Smooth muscle cell of bladder (primary cell): ENCODE measurements around the gene ARSI. TPM values are rescaled to one million over a fixed set of nuclear protein-coding genes. Genes with fewer than 3 reads are reported as not detected.

Experiments
- total RNA-seq: library from RNA; depleted of rRNA; stranded (reverse); fragments of >200 nt; gene quantifications from 2 replicates; pipeline ENCODE4 v1.2.3, GENCODE V29; 2014

The ARSI gene
- 22.2 and 26.8 TPM in 2 replicates for total RNA-seq

DNA sequence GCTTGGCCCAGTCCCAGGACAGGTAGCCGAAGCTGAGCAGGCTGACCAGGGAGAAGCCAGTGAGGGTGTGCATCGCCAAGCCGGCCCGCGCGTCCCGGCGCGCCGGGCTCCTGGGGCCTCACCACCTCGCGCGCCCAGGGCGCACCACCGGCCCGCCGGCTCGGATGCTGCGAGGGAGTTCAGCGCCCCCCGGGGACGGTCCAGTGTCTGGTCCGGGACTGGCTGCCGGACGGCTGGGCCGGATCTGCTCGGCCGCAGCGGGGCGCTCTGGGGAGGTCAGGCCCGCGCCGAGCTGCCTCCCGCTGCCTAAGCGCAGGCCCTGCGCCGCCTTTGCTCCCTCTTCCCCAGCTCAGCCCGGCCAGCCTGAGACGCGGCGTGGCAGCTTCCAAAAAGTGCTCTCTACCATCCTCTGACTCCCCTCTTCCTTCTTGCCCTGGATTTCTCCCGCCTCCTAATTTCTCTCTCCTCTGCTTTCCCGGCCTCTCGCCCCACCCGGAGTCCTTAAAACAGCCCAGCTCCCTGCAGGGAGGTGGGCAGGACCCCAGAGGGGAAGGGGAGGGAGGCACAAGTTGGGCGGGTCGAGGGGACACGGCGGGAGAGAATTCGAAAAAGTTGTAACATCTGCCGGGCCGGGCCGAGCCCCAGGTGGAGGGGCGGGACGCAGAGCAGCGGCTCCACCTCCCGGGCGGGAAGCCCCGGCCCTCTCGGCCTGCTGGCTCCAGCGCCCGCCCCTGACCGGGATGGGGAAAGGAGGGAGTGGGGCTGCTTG, at the start of gene ARSI:
Gene ARSI (minus strand): TSS at position 605 of the 769 bp plus-strand sequence. CDS start 532 bp downstream, at position 73.

DNA sequence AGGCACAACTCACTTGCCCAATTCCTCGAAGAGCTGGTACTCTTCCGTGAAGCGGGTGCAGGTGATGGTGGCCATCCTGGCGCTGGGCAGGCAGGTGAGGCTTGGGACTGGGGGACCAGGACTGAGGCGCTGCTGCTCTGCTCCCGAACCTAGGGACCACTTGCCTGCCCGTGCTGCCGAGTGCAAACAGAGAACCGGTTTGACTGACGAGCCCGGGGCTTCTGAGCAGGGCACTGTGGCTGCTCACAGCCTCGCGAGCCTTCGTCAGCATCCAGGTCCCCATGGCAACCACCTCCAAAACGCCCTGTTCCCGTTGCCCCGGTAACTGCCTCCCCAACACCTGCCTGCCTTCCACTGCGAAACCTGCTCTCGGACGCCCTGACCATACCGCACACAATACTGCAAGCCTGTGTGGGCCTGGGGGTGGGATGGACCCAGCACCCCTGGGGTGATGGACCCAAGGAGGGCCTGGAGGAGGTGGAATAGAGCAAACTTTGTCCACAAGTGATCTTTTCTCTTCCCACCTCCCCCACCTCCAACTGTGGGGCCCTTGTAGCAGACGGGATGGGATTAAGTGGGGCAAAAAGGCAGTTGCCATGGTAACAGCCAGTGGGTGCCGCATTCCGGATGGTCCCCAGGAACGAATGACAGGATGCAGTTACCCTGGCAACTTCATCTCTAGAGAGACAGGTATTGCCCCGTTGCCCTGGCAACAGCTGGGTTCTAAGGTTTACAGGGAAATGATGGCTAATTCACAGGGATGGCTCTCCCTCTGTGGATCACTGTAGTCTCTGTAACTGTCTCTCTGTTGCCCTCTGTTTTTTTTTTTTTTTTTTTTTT, 12.9 kb downstream of the ARSI start, which contains the start of gene CAMK2A:
Gene CAMK2A (minus strand): TSS at position 223 of the 840 bp plus-strand sequence. CDS start 148 bp downstream, at position 75.

Other genes with a start within 250 kb of the ARSI start
- gene CSF1R, start 216.4 kb downstream of the ARSI start, total RNA-seq = 0.14 and 0.46 TPM in 2 replicates
- gene PDGFRB, start 147.1 kb downstream of the ARSI start, total RNA-seq = 97.1 and 121 TPM in 2 replicates
- gene CDX1, start 136.1 kb downstream of the ARSI start, total RNA-seq = under 0.01 and 0.09 TPM in 2 replicates
- gene SLC6A7, start 112.8 kb downstream of the ARSI start, total RNA-seq = not detected in 2 replicates
- gene CAMK2A, start 13.1 kb downstream of the ARSI start, total RNA-seq = 0.71 and 1.5 TPM in 2 replicates
- 7.8 and 10.4 TPM in 2 replicates for gene TCOF1, start 54.8 kb upstream of the ARSI start, total RNA-seq
- gene CD74, start 110.0 kb upstream of the ARSI start, total RNA-seq = 0.85 and 1.8 TPM in 2 replicates
- 5,323 and 5,641 TPM in 2 replicates for gene RPS14, start 146.8 kb upstream of the ARSI start, total RNA-seq
- gene NDST1, start 205.2 kb upstream of the ARSI start, total RNA-seq = 21.6 and 26.5 TPM in 2 replicates